Metanephros (tissue), 1 donor: ENCODE measurements around the gene ZNF415. TPM values are rescaled to one million over a fixed set of nuclear protein-coding genes. Genes with fewer than 3 reads are reported as not detected.

Experiments used
- total RNA-seq: library from RNA; depleted of rRNA; stranded (reverse); fragments of >200 nt; gene quantifications from one replicate; pipeline ENCODE4 v1.2.3, GENCODE V29; 2014

ZNF415 gene
- total RNA-seq = 14.3 TPM

GRCh38 chr19:53132141-53132991, at the start of gene ZNF415:
TSS of gene ZNF415 (minus strand) at chr19:53132910. CDS start at chr19:53122676, 10,234 bp downstream.

GRCh38 chr19:53103234-53104203, 29.2 kb downstream of the ZNF415 start, which contains the start of gene ZNF160:
TSS of gene ZNF160 (minus strand) at chr19:53103422. CDS start at chr19:53086276, 17,146 bp downstream.

Other genes with a start within 250 kb of the ZNF415 start
- 40.1 TPM for gene ZNF320, start 235.3 kb downstream of the ZNF415 start, total RNA-seq
- gene ZNF888, start 209.5 kb downstream of the ZNF415 start, total RNA-seq = 15.1 TPM
- gene ZNF816, start 170.0 kb downstream of the ZNF415 start, total RNA-seq = 16.3 TPM
- gene ERVV-1, start 119.0 kb downstream of the ZNF415 start, total RNA-seq = 0.12 TPM
- 0.06 TPM for gene ERVV-2, start 88.2 kb downstream of the ZNF415 start, total RNA-seq
- gene ZNF160, start 29.5 kb downstream of the ZNF415 start, total RNA-seq = 62.4 TPM
- 14.8 TPM for gene ZNF347, start 26.1 kb upstream of the ZNF415 start, total RNA-seq
- gene ZNF665, start 60.4 kb upstream of the ZNF415 start, total RNA-seq = 4.3 TPM
- gene ZNF677, start 122.0 kb upstream of the ZNF415 start, total RNA-seq = 33.0 TPM
- not detected for gene VN1R2, start 125.4 kb upstream of the ZNF415 start, total RNA-seq
- not detected for gene VN1R4, start 134.8 kb upstream of the ZNF415 start, total RNA-seq
- gene ZNF845, start 200.8 kb upstream of the ZNF415 start, total RNA-seq = 8.2 TPM
- 14.8 TPM for gene ZNF525, start 232.8 kb upstream of the ZNF415 start, total RNA-seq